Peyer's patch (tissue), 4 donors: Measurements from ENCODE around the gene MKRN2OS.

Experiments used
- CTCF ChIP-seq, 6 experiments: fragments of 450-650 bp in 4 of 6; fragments of 200-600 bp in 2 of 6; sonication (generic) in 1 of 6; IDR thresholded peaks; one replicate each; pipeline ENCODE4 v1.5.1; 2017 to 2019; ENCODE audit warnings: antibody characterized with exemption in 6 of 6, mild to moderate bottlenecking in 3 of 6, moderate library complexity in 1 of 6
- POLR2A ChIP-seq, 2 donors: fragments of 450-650 bp; IDR thresholded peaks; one replicate each; pipeline ENCODE4 v1.5.1; 2017; ENCODE audit warnings: antibody characterized with exemption in 2 of 2, mild to moderate bottlenecking in 2 of 2, moderate library complexity in 2 of 2

DNA sequence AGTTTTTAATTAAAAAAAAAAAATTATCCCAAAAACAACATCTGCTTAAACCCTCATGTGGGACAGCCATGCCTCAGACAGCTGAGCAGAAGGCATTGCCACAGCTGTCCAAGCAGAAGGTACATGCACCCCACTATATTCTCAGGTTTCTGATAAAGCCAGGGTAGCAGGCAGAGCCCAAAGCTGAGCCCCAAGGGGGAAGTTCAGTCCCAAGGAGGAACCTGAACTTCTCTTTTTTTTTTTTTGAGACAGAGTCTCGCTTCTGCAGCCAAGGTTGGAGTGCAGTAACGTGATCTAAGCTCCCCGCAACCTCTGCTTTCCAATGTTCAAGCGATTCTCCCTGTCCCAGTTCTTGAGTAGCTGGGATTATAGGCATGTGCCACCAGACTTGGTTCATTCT, 44.8 kb upstream of the MKRN2OS start:
- TF ChIP-seq CTCF (IDR thresholded peaks at IDR 0.05) (no peak), POLR2A (IDR thresholded peaks at IDR 0.05) (no peak)
